Choroid plexus epithelial cell (primary cell): ENCODE data around the gene CES5A.

Source experiments
- DNase-seq: peaks from one replicate; pipeline ENCODE4 v3.0.0-alpha.2; 2010; ENCODE audit warnings: low read depth
- H3K4me3 ChIP-seq: 2 replicates; pipeline ENCODE4 v1.5.1; 2011; ENCODE audit warnings: low read depth, mild to moderate bottlenecking, control low read depth, low read length, moderate library complexity
- TF ChIP-seq, protein P1 (sequence below): conservative IDR thresholded peaks from 2 replicates; pipeline ENCODE4 v1.5.1; 2011; ENCODE audit warnings: low read depth, mild to moderate bottlenecking, control low read depth, inconsistent platforms, low read length, moderate library complexity

CES5A gene

GRCh38 chr16:55901566-55902217 is 26.5 kb upstream of the CES5A start:
- DNase-seq: no peak
- no peak overlapping the region for H3K4me3 ChIP-seq
- TF ChIP-seq, protein P1, sequence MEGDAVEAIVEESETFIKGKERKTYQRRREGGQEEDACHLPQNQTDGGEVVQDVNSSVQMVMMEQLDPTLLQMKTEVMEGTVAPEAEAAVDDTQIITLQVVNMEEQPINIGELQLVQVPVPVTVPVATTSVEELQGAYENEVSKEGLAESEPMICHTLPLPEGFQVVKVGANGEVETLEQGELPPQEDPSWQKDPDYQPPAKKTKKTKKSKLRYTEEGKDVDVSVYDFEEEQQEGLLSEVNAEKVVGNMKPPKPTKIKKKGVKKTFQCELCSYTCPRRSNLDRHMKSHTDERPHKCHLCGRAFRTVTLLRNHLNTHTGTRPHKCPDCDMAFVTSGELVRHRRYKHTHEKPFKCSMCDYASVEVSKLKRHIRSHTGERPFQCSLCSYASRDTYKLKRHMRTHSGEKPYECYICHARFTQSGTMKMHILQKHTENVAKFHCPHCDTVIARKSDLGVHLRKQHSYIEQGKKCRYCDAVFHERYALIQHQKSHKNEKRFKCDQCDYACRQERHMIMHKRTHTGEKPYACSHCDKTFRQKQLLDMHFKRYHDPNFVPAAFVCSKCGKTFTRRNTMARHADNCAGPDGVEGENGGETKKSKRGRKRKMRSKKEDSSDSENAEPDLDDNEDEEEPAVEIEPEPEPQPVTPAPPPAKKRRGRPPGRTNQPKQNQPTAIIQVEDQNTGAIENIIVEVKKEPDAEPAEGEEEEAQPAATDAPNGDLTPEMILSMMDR: no peak

DNA sequence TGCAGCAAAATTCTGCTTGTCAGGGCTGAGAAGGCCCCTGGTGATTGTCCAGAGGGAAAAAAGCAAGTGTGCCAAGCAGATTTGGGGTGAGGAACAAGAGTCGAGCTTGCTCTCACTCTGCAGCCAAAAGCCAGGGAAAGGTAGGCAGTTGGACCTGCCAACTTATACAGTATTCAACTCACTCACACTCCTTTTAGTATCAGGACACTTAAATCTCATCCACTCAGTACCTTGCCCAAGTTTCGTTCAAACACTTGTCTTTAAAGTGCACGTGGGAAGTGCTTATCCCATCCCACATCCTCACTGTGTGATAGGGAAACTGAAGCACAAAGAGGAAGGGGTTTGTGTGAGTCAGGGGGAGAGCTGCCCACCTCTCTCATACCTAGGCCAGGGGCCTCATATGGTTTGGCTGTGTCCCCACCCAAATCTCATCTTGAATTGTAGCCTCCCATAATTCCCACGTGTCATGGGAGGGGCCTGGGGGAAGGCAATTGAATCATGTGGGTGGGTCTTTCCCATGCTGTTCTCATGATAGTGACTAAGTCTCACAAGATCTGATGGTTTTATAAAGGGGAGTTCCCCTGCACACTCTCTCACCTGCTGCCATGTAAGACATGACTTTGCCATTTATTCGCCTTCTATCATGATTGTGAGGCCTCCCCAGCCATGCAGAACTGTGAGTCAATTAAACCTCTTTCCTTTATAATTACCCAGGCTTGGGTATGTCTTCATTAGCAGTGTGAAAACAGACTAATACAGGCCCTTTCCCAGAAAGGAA is 25.6 kb upstream of the CES5A start:
- TF ChIP-seq, protein P1: no peak
- H3K4me3 ChIP-seq: no peak overlapping the region
- DNase-seq: no peak

DNA sequence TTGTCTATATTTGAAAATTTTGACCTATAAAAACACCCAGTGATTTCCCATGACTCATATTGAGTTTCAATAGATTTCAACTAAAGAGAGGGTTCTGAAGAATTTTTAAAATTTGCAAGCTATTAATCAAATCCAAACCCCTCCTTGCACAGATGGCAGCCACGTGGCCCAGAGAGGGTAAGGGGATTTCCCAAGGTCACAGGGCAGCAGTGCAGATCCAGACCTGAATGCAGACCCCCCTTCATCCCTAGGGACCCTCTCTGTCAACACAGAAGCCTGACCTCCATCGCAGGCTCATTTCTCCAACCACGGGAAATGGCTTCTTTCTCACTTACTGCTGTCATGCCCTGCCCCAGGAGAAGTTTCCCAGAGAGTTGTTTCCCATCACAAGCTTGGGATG is 24.7 kb upstream of the CES5A start:
- TF ChIP-seq, protein P1: no peak
- no peak for DNase-seq

GRCh38 chr16:55898592-55898991 is 23.4 kb upstream of the CES5A start:
- no peak for DNase-seq
- H3K4me3 ChIP-seq: no peak overlapping the region
- TF ChIP-seq, protein P1: no peak

More for the DNA sequence above, 24.7 kb upstream of the CES5A start:
- H3K4me3 ChIP-seq: no peak overlapping the region

- TF ChIP-seq, protein P1: no peak
- H3K4me3 ChIP-seq: no peak overlapping the region
- no peak for DNase-seq
Observed at GRCh38 chr16:55892821-55893220, 17.6 kb upstream of the CES5A start.

DNA sequence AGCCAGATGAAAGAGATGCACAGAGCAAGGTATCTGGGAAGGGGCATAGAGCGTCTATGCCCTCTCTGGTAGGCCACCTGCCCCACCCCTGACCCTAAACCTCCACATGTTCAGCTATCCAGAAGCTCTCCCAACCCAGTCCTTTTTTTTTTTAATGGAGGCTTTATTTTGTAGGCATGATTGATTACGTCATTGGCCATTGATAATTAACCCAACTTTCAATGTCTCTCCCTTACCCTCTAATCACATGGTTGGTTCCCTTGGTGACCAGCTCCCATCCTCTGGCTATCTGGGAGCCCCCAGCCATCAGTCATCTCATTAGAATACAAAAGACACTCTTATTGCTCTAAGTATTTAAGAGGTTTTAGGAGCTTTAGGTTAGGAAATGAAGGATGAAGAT is 14.3 kb upstream of the CES5A start:
- H3K4me3 ChIP-seq: no peak overlapping the region
- no peak for DNase-seq
- TF ChIP-seq, protein P1: no peak
